Subcutaneous adipose tissue (tissue), 4 donors: ENCODE measurements around the gene ARHGAP6. TPM values are rescaled to one million over a fixed set of nuclear protein-coding genes. Genes with fewer than 3 reads are reported as not detected.

Experiments used
- total RNA-seq, 4 donors: library from RNA; depleted of rRNA; stranded (reverse); fragments of >200 nt; gene quantifications; one replicate each; pipeline ENCODE4 v1.1.0, GENCODE V29; 2016
- TF ChIP-seq, protein P1 (sequence below): fragments of 450-650 bp; IDR thresholded peaks from one replicate; pipeline ENCODE4 v1.5.1; 2016; ENCODE audit warnings: low read depth, mild to moderate bottlenecking, control low read depth, antibody characterized with exemption, moderate library complexity

ARHGAP6 gene
- total RNA-seq, 4 donors from 2014 or later = 20.7 to 40.3 (median 30.7) TPM

DNA sequence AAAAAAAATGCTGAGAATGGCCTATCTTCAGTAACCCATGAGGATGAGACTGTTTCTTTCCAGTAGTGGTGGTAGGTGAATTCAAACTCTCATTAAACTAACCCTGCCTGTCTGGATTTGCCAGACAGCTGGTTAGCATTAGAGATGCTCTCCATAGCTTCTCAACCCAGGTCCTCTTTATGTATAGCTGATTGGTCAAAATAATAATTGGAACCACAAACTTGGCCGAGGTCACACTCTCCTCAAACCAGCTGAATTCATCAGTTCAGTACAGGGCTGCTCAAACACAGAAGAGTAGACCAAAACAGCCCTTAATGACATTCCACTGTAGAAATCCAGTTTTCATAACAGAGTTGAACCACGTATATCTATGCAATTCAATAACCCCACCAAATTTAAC lies 469.2 kb downstream of the ARHGAP6 start:
- TF ChIP-seq, protein P1, sequence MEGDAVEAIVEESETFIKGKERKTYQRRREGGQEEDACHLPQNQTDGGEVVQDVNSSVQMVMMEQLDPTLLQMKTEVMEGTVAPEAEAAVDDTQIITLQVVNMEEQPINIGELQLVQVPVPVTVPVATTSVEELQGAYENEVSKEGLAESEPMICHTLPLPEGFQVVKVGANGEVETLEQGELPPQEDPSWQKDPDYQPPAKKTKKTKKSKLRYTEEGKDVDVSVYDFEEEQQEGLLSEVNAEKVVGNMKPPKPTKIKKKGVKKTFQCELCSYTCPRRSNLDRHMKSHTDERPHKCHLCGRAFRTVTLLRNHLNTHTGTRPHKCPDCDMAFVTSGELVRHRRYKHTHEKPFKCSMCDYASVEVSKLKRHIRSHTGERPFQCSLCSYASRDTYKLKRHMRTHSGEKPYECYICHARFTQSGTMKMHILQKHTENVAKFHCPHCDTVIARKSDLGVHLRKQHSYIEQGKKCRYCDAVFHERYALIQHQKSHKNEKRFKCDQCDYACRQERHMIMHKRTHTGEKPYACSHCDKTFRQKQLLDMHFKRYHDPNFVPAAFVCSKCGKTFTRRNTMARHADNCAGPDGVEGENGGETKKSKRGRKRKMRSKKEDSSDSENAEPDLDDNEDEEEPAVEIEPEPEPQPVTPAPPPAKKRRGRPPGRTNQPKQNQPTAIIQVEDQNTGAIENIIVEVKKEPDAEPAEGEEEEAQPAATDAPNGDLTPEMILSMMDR = no peak

- TF ChIP-seq, protein P1 = no peak
These were observed 472.7 kb downstream of the ARHGAP6 start for GRCh38 chrX:11193035-11193469.

GRCh38 chrX:11190745-11191510 lies 474.8 kb downstream of the ARHGAP6 start:
- TF ChIP-seq, protein P1 = no peak

GRCh38 chrX:11189097-11189496 lies 476.6 kb downstream of the ARHGAP6 start:
- TF ChIP-seq, protein P1 = no peak

GRCh38 chrX:11188664-11189063 lies 477.1 kb downstream of the ARHGAP6 start:
- TF ChIP-seq, protein P1 = no peak

GRCh38 chrX:11187001-11187400 lies 478.7 kb downstream of the ARHGAP6 start:
- TF ChIP-seq, protein P1 = no peak

- TF ChIP-seq, protein P1 = no peak
These were observed 479.9 kb downstream of the ARHGAP6 start for GRCh38 chrX:11185861-11186260.
